ENCODE data around the gene UNC5CL.

GRCh38 chr6:41027241-41027640, 11.8 kb downstream of the UNC5CL start:
- TF ChIP-seq POLR2AphosphoS5 (IDR thresholded peaks at IDR 0.05; ENCODE audit: low read depth) = no peak
- no peak for TF ChIP-seq CTCF (conservative IDR thresholded peaks at IDR 0.05; ENCODE audit: low read depth in 2 of 2)
- TF ChIP-seq JUNB (IDR thresholded peaks at IDR 0.05; ENCODE audit: unreplicated experiment) = no peak
- no peak for TF ChIP-seq EZH2 (IDR thresholded peaks at IDR 0.05; ENCODE audit: low read depth, unreplicated experiment)
- no peak for TF ChIP-seq STAT1 (IDR thresholded peaks at IDR 0.05; ENCODE audit: unreplicated experiment)
- TF ChIP-seq CREB1 (CRISPR knock-in tag; IDR thresholded peaks at IDR 0.05; ENCODE audit: low read depth) = no peak
- TF ChIP-seq EZH2phosphoT487 (IDR thresholded peaks at IDR 0.05; ENCODE audit: unreplicated experiment) = no peak
- TF ChIP-seq, protein P1, sequence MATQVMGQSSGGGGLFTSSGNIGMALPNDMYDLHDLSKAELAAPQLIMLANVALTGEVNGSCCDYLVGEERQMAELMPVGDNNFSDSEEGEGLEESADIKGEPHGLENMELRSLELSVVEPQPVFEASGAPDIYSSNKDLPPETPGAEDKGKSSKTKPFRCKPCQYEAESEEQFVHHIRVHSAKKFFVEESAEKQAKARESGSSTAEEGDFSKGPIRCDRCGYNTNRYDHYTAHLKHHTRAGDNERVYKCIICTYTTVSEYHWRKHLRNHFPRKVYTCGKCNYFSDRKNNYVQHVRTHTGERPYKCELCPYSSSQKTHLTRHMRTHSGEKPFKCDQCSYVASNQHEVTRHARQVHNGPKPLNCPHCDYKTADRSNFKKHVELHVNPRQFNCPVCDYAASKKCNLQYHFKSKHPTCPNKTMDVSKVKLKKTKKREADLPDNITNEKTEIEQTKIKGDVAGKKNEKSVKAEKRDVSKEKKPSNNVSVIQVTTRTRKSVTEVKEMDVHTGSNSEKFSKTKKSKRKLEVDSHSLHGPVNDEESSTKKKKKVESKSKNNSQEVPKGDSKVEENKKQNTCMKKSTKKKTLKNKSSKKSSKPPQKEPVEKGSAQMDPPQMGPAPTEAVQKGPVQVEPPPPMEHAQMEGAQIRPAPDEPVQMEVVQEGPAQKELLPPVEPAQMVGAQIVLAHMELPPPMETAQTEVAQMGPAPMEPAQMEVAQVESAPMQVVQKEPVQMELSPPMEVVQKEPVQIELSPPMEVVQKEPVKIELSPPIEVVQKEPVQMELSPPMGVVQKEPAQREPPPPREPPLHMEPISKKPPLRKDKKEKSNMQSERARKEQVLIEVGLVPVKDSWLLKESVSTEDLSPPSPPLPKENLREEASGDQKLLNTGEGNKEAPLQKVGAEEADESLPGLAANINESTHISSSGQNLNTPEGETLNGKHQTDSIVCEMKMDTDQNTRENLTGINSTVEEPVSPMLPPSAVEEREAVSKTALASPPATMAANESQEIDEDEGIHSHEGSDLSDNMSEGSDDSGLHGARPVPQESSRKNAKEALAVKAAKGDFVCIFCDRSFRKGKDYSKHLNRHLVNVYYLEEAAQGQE (IDR thresholded peaks at IDR 0.05; ENCODE audit: unreplicated experiment) = no peak
- TF ChIP-seq NANOG (IDR thresholded peaks at IDR 0.05; ENCODE audit: borderline replicate concordance) = no peak
- no peak for TF ChIP-seq ZNF331 (CRISPR knock-in tag; IDR thresholded peaks at IDR 0.05; ENCODE audit: low read depth)
- TF ChIP-seq, protein P2, sequence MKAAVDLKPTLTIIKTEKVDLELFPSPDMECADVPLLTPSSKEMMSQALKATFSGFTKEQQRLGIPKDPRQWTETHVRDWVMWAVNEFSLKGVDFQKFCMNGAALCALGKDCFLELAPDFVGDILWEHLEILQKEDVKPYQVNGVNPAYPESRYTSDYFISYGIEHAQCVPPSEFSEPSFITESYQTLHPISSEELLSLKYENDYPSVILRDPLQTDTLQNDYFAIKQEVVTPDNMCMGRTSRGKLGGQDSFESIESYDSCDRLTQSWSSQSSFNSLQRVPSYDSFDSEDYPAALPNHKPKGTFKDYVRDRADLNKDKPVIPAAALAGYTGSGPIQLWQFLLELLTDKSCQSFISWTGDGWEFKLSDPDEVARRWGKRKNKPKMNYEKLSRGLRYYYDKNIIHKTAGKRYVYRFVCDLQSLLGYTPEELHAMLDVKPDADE (IDR thresholded peaks at IDR 0.05) = no peak

All from GM23338 (cell line).